NOMO-1 (cell line): ENCODE results near the gene POU5F1.
A peak's percentile ranks its signal among the peaks of the same experiment; 100 is the strongest.
"Not testable (repeated sequence)": the region's sequence is repeated elsewhere in the genome, so short reads cannot be mapped to it uniquely, and the experiment has no call there.

ENCODE experiments used
- DNase-seq, 2 experiments: peaks; one replicate each; lab custom pipeline; 2025; ENCODE audit not compliant: unreplicated experiment in 2 of 2; lab: John Stamatoyannopoulos, UW

POU5F1 gene

GRCh38 chr6:31170600-31170881, at the start of gene POU5F1:
Gene POU5F1, minus strand, starts transcription at chr6:31170682. Its CDS starts 62 bp downstream, at chr6:31170620.
- DNase-seq, result no peak

GRCh38 chr6:31216208-31216898, 45.9 kb upstream of the POU5F1 start:
- DNase-seq, result peak; percentile 43 to 79

GRCh38 chr6:31215216-31215615, 44.7 kb upstream of the POU5F1 start:
- peak in 1 of 2 experiments; percentile 11 for DNase-seq

GRCh38 chr6:31214516-31214915, 44.0 kb upstream of the POU5F1 start:
- DNase-seq, result no peak

GRCh38 chr6:31210741-31211532, 40.5 kb upstream of the POU5F1 start:
- no peak for DNase-seq

GRCh38 chr6:31210123-31210522, 39.6 kb upstream of the POU5F1 start:
- no peak for DNase-seq

- DNase-seq, result no peak
Observed at GRCh38 chr6:31209137-31209536, 38.7 kb upstream of the POU5F1 start.

GRCh38 chr6:31208506-31208905, 38.0 kb upstream of the POU5F1 start:
- no peak for DNase-seq

- DNase-seq, result no peak
Observed at GRCh38 chr6:31205638-31206037, 35.2 kb upstream of the POU5F1 start.

- DNase-seq, result no peak
Observed at GRCh38 chr6:31204751-31205145, 34.3 kb upstream of the POU5F1 start.

GRCh38 chr6:31203345-31203979, 33.0 kb upstream of the POU5F1 start:
- peak; percentile 53 to 68 for DNase-seq

- DNase-seq, result no peak
Observed at GRCh38 chr6:31202259-31203166, 32.0 kb upstream of the POU5F1 start.

GRCh38 chr6:31199105-31199452, 28.6 kb upstream of the POU5F1 start:
- DNase-seq, result not testable (repeated sequence)

- peak; percentile 87 to 95 for DNase-seq
Observed at GRCh38 chr6:31197559-31198305, 27.2 kb upstream of the POU5F1 start.

- DNase-seq, result not testable (repeated sequence)
Observed at GRCh38 chr6:31196251-31197022, 26.0 kb upstream of the POU5F1 start.

- not testable (repeated sequence) for DNase-seq
Observed at GRCh38 chr6:31195308-31195979, 25.0 kb upstream of the POU5F1 start.

- DNase-seq, result no peak
Observed at GRCh38 chr6:31194061-31194834, 23.8 kb upstream of the POU5F1 start.

GRCh38 chr6:31193206-31193605, 22.7 kb upstream of the POU5F1 start:
- no peak for DNase-seq
